GM23338 (cell line): ENCODE results near the gene DNAJB8. TPM values are rescaled to one million over a fixed set of nuclear protein-coding genes. Genes with fewer than 3 reads are reported as not detected.

Experiments
- ATAC-seq: fragments of 200-7000 bp; cut with Tn5 transposase; 3 replicates; pipeline ENCODE4 v1.9.1; 2020
- DNase-seq: peaks from one replicate; pipeline ENCODE4 v3.0.0-alpha.2; 2015; ENCODE audit warnings: low spot score
- H2AFZ ChIP-seq: fragments of 200-600 bp; sonication (generic); 2 replicates; pipeline ENCODE4 v1.8.0; 2016; ENCODE audit warnings: antibody characterized with exemption, mild to moderate bottlenecking, moderate library complexity
- H3F3A ChIP-seq: fragments of 200-600 bp; sonication (generic); replicated peaks from 2 replicates; pipeline ENCODE4 v1.8.0; 2017; ENCODE audit warnings: antibody characterized with exemption, mixed run types, low read depth
- H3K27ac ChIP-seq: fragments of 200-600 bp; sonication (generic); 2 replicates; pipeline ENCODE4 v1.6.1; 2016; ENCODE audit warnings: low read depth
- H3K27me3 ChIP-seq: fragments of 200-600 bp; sonication (generic); 2 replicates; pipeline ENCODE4 v1.8.0; 2016; ENCODE audit warnings: mild to moderate bottlenecking, mixed run types, moderate library complexity; ENCODE audit not compliant: insufficient read depth
- H3K36me3 ChIP-seq: fragments of 200-600 bp; sonication (generic); 2 replicates; pipeline ENCODE4 v1.8.0; 2016; ENCODE audit warnings: mild to moderate bottlenecking; ENCODE audit not compliant: insufficient read depth
- H3K4me1 ChIP-seq: fragments of 200-600 bp; sonication (generic); 2 replicates; pipeline ENCODE4 v1.8.0; 2016; ENCODE audit warnings: mild to moderate bottlenecking, moderate library complexity; ENCODE audit not compliant: insufficient read depth
- H3K4me2 ChIP-seq: fragments of 200-600 bp; sonication (generic); 2 replicates; pipeline ENCODE4 v1.7.1; 2017; ENCODE audit warnings: mixed run types
- H3K4me3 ChIP-seq: fragments of 200-600 bp; sonication (generic); 2 replicates; pipeline ENCODE4 v1.6.1; 2016; ENCODE audit warnings: mixed run types
- H3K79me2 ChIP-seq: fragments of 200-600 bp; sonication (generic); replicated peaks from 2 replicates; pipeline ENCODE4 v1.8.0; 2017; ENCODE audit warnings: mild to moderate bottlenecking; ENCODE audit not compliant: insufficient read depth
- H3K9me2 ChIP-seq: fragments of 200-600 bp; sonication (generic); 2 replicates; pipeline ENCODE4 v1.8.0; 2017; ENCODE audit not compliant: insufficient read depth
- H4K20me1 ChIP-seq: fragments of 200-600 bp; sonication (generic); replicated peaks from 2 replicates; pipeline ENCODE4 v1.8.0; 2017; ENCODE audit warnings: mild to moderate bottlenecking; ENCODE audit not compliant: insufficient read depth
- H3K27ac Mint-ChIP-seq: 2 replicates; pipeline ENCODE4 v1.8.0; 2020; ENCODE audit warnings: inconsistent platforms, mild to moderate bottlenecking, moderate library complexity, mixed read lengths
- H3K27me3 Mint-ChIP-seq: 3 replicates; pipeline ENCODE4 v1.8.0; 2022; ENCODE audit warnings: low read depth, mild to moderate bottlenecking, moderate library complexity, mixed read lengths, inconsistent platforms; ENCODE audit not compliant: insufficient read depth, poor library complexity
- H3K36me3 Mint-ChIP-seq: 3 replicates; pipeline ENCODE4 v1.8.0; 2021; ENCODE audit warnings: low read depth, mild to moderate bottlenecking, inconsistent platforms, moderate library complexity, mixed read lengths
- H3K4me1 Mint-ChIP-seq: 3 replicates; pipeline ENCODE4 v1.8.0; 2020; ENCODE audit warnings: mild to moderate bottlenecking, inconsistent platforms, mixed read lengths
- H3K4me3 Mint-ChIP-seq: 3 replicates; pipeline ENCODE4 v1.8.0; 2021; ENCODE audit warnings: moderate library complexity, mild to moderate bottlenecking, inconsistent platforms, mixed read lengths
- H3K9me3 Mint-ChIP-seq: 3 replicates; pipeline ENCODE4 v1.8.0; 2020; ENCODE audit warnings: moderate library complexity, mild to moderate bottlenecking, inconsistent platforms, mixed read lengths
- CREB1 ChIP-seq: fragments of 250-450 bp; sonication (Bioruptor Pico); IDR thresholded peaks from 2 replicates; pipeline ENCODE4 v1.5.0; 2020; ENCODE audit warnings: low read depth, mild to moderate bottlenecking, moderate library complexity
- CTCF ChIP-seq, 2 experiments: fragments of 200-600 bp in 1 of 2; sonication (generic) in 1 of 2; conservative IDR thresholded peaks; 2 replicates each; pipeline versions ENCODE4 v1.5.1 to v1.6.1; 2016 to 2017; ENCODE audit warnings: antibody characterized with exemption in 2 of 2, low read depth in 2 of 2, mild to moderate bottlenecking in 2 of 2, moderate library complexity in 1 of 2
- ETS1 ChIP-seq: IDR thresholded peaks from 2 replicates; pipeline ENCODE4 v1.6.1; 2016; ENCODE audit warnings: antibody characterized with exemption
- EZH2 ChIP-seq: fragments of 200-600 bp; sonication (generic); IDR thresholded peaks from one replicate; pipeline ENCODE4 v1.8.0; 2017; ENCODE audit warnings: antibody characterized with exemption, mild to moderate bottlenecking, low read depth; ENCODE audit not compliant: unreplicated experiment
- EZH2phosphoT487 ChIP-seq: fragments of 200-600 bp; sonication (generic); IDR thresholded peaks from one replicate; pipeline ENCODE4 v1.8.1; 2018; ENCODE audit warnings: antibody characterized with exemption; ENCODE audit not compliant: unreplicated experiment
- NANOG ChIP-seq: IDR thresholded peaks from 2 replicates; pipeline ENCODE4 v1.6.1; 2016; ENCODE audit warnings: antibody characterized with exemption, borderline replicate concordance
- POLR2AphosphoS5 ChIP-seq: IDR thresholded peaks from 2 replicates; pipeline ENCODE4 v1.6.1; 2016; ENCODE audit warnings: antibody characterized with exemption, low read depth
- STAT1 ChIP-seq: IDR thresholded peaks from one replicate; pipeline ENCODE4 v1.6.1; 2016; ENCODE audit warnings: antibody characterized with exemption; ENCODE audit not compliant: unreplicated experiment
- ZNF114 ChIP-seq: fragments of 250-450 bp; sonication (Bioruptor Pico); IDR thresholded peaks from 2 replicates; pipeline ENCODE4 v1.5.0; 2020; ENCODE audit warnings: mild to moderate bottlenecking, moderate library complexity
- ZNF462 ChIP-seq: fragments of 250-450 bp; sonication (Bioruptor Pico); IDR thresholded peaks from 2 replicates; pipeline ENCODE4 v1.5.0; 2020; ENCODE audit warnings: mild to moderate bottlenecking, moderate library complexity
- polyA plus RNA-seq: library from polyadenylated mRNA; unstranded; fragments of >200 nt; fragmentation: Nextera tagmentation; extraction: Ambion mirVana; gene quantifications from 2 replicates; pipeline ENCODE4 v1.2.1, GENCODE V29; 2016
- total RNA-seq: library from RNA; depleted of rRNA; stranded (reverse); fragments of >200 nt; shearing (Covaris generic); gene quantifications from 2 replicates; pipeline ENCODE4 v1.2.3, GENCODE V29; 2014

DNAJB8 gene
- total and polyA plus RNA-seq, 2 experiments from 2014 or later: not detected

GRCh38 chr3:128487813-128488635, 21.3 kb upstream of the DNAJB8 start (continued):
- TF ChIP-seq POLR2AphosphoS5: peak; percentile 23; the same call in 1 of the 2 replicates
- TF ChIP-seq ETS1: no peak
- TF ChIP-seq ZNF462 (CRISPR knock-in tag): no peak
- TF ChIP-seq NANOG: no peak
- no peak for TF ChIP-seq ZNF114 (CRISPR knock-in tag)
- no peak for TF ChIP-seq STAT1
- peak; percentile 63 for TF ChIP-seq EZH2phosphoT487

GRCh38 chr3:128487538-128487812, 20.8 kb upstream of the DNAJB8 start:
- DNase-seq: no peak
- ATAC-seq: no peak
- H3K27me3 Mint-ChIP-seq: peaks cover 97% of the 10 kb centered on the region
- H3K9me3 Mint-ChIP-seq: no peaks in the 10 kb centered on the region; the same call in 2 of the 3 replicates
- Histone ChIP-seq H3K4me3 (peak overlapping the region; percentile 72), H3F3A (peaks cover 33% of the 10 kb centered on the region), H3K4me2 (peak overlapping the region; percentile 90), H3K9me2 (no peaks in the 10 kb centered on the region), H3K27me3 (peaks cover 100% of the 10 kb centered on the region), H3K79me2 (no peaks in the 10 kb centered on the region), H3K27ac (no peak overlapping the region), H3K4me1 (peaks cover 63% of the 10 kb centered on the region), H2AFZ (peak overlapping the region; percentile 78), H3K36me3 (no peaks in the 10 kb centered on the region), H4K20me1 (peaks cover 8% of the 10 kb centered on the region)
- peak overlapping the region; percentile 73 for H3K4me3 Mint-ChIP-seq
- H3K36me3 Mint-ChIP-seq: no peaks in the 10 kb centered on the region; the same call in 2 of the 3 replicates
- H3K27ac Mint-ChIP-seq: no peak overlapping the region
- H3K4me1 Mint-ChIP-seq: peaks cover 59% of the 10 kb centered on the region
- TF ChIP-seq CREB1 (CRISPR knock-in tag): no peak
- no peak for TF ChIP-seq CTCF (conservative IDR thresholded peaks at IDR 0.05; ENCODE audit: low read depth in 2 of 2)
- peak; percentile 56 for TF ChIP-seq EZH2phosphoT487
- peak; percentile 94 for TF ChIP-seq EZH2
